OCI-LY3 (cell line): ENCODE measurements around the gene SPATS2.
"Not testable (repeated sequence)": the region's sequence is repeated elsewhere in the genome, so short reads cannot be mapped to it uniquely, and the experiment has no call there.

Experiments
- H2AFZ ChIP-seq: fragments of 200-600, 300-600 bp; shearing (Covaris generic); 2 replicates; pipeline ENCODE4 v1.6.0; 2014; ENCODE audit warnings: antibody characterized with exemption, low read depth, low read length
- H3K27ac ChIP-seq: fragments of 200-600, 300-600 bp; sonication (generic); 2 replicates; pipeline ENCODE4 v1.5.1; 2014; ENCODE audit warnings: mild to moderate bottlenecking, low read length, moderate library complexity, mixed read lengths
- H3K27me3 ChIP-seq: fragments of 200-600, 300-600 bp; sonication (generic); 2 replicates; pipeline ENCODE4 v1.6.1; 2014; ENCODE audit warnings: low read depth, low read length, mixed read lengths
- H3K36me3 ChIP-seq: fragments of 200-600, 300-600 bp; sonication (generic); replicated peaks from 2 replicates; pipeline ENCODE3; 2014; ENCODE audit warnings: low read depth, low read length, mixed read lengths
- H3K4me1 ChIP-seq: fragments of 300-600, 200-600 bp; sonication (generic); 2 replicates; pipeline ENCODE4 v1.6.1; 2014; ENCODE audit warnings: low read length, mixed read lengths
- H3K4me2 ChIP-seq: fragments of 200-600, 300-600 bp; sonication (generic); 2 replicates; pipeline ENCODE4 v1.6.1; 2014; ENCODE audit warnings: low read length, mixed read lengths
- H3K4me3 ChIP-seq: fragments of 300-600, 200-600 bp; sonication (generic); 2 replicates; pipeline ENCODE4 v1.5.1; 2014; ENCODE audit warnings: antibody characterized with exemption, mild to moderate bottlenecking, low read length, moderate library complexity
- H3K79me2 ChIP-seq: fragments of 300-600, 200-600 bp; shearing (Covaris generic); 2 replicates; pipeline ENCODE4 v1.6.1; 2014; ENCODE audit warnings: mild to moderate bottlenecking, low read length, mixed read lengths
- H3K9ac ChIP-seq: fragments of 300-600, 200-600 bp; shearing (Covaris generic); 2 replicates; pipeline ENCODE4 v1.6.0; 2014; ENCODE audit warnings: mild to moderate bottlenecking, low read length, moderate library complexity
- H3K9me3 ChIP-seq: fragments of 200-600, 300-600 bp; shearing (Covaris generic); 2 replicates; pipeline ENCODE4 v1.6.1; 2014; ENCODE audit warnings: low read length, mixed read lengths; ENCODE audit not compliant: insufficient read depth
- H4K20me1 ChIP-seq: fragments of 200-600, 300-600 bp; sonication (generic); 2 replicates; pipeline ENCODE4 v1.6.1; 2016; ENCODE audit warnings: low read length, mixed read lengths; ENCODE audit not compliant: insufficient read depth
- CTCF ChIP-seq: fragments of 200-600, 300-600 bp; sonication (generic); IDR thresholded peaks from 2 replicates; pipeline ENCODE4 v1.5.1; 2014; ENCODE audit warnings: antibody characterized with exemption, low read length, low read depth
- EZH2phosphoT487 ChIP-seq: fragments of 200-600 bp; shearing (Covaris generic); IDR thresholded peaks from 2 replicates; pipeline ENCODE4 v1.6.1; 2018; ENCODE audit warnings: antibody characterized with exemption, mixed run types, low read depth

SPATS2 gene

GRCh38 chr12:49527361-49528130, 160.3 kb downstream of the SPATS2 start:
- Histone ChIP-seq H2AFZ (no peak overlapping the region), H3K9me3 (no peaks in the 10 kb centered on the region), H3K4me2 (no peak overlapping the region), H4K20me1 (no peaks in the 10 kb centered on the region), H3K79me2 (no peaks in the 10 kb centered on the region), H3K27me3 (no peaks in the 10 kb centered on the region), H3K4me1 (peaks cover 2% of the 10 kb centered on the region; the same call in 1 of the 2 replicates), H3K27ac (no peak overlapping the region), H3K4me3 (no peak overlapping the region), H3K9ac (no peak overlapping the region), H3K36me3 (peaks cover 22% of the 10 kb centered on the region)
- TF ChIP-seq EZH2phosphoT487 (no peak), CTCF (no peak)

GRCh38 chr12:49529414-49529813, 162.2 kb downstream of the SPATS2 start:
- Histone ChIP-seq H3K79me2 (no peaks in the 10 kb centered on the region), H3K4me1 (peaks cover 2% of the 10 kb centered on the region; the same call in 1 of the 2 replicates), H2AFZ (no peak overlapping the region), H3K27me3 (no peaks in the 10 kb centered on the region), H3K4me2 (no peak overlapping the region), H3K4me3 (no peak overlapping the region), H3K36me3 (peaks cover 18% of the 10 kb centered on the region), H3K27ac (no peak overlapping the region), H3K9me3 (no peaks in the 10 kb centered on the region), H4K20me1 (no peaks in the 10 kb centered on the region), H3K9ac (no peak overlapping the region)
- TF ChIP-seq CTCF (no peak), EZH2phosphoT487 (no peak)

GRCh38 chr12:49531745-49532144, 164.5 kb downstream of the SPATS2 start:
- H3K9me3 ChIP-seq: no peaks in the 10 kb centered on the region
- H2AFZ ChIP-seq: no peak overlapping the region
- H3K79me2 ChIP-seq: no peaks in the 10 kb centered on the region
- no peak overlapping the region for H3K27ac ChIP-seq
- TF ChIP-seq EZH2phosphoT487: no peak
- no peak for TF ChIP-seq CTCF
- H3K4me2 ChIP-seq: no peak overlapping the region
- no peak overlapping the region for H3K4me3 ChIP-seq
- peaks cover 4% of the 10 kb centered on the region; the same call in 1 of the 2 replicates for H3K4me1 ChIP-seq
- no peak overlapping the region for H3K9ac ChIP-seq
- H3K36me3 ChIP-seq: no peaks in the 10 kb centered on the region
- no peaks in the 10 kb centered on the region for H4K20me1 ChIP-seq
- no peaks in the 10 kb centered on the region for H3K27me3 ChIP-seq

- H3K79me2 ChIP-seq: no peaks in the 10 kb centered on the region
- no peak overlapping the region for H3K4me2 ChIP-seq
- peaks cover 13% of the 10 kb centered on the region for H3K27me3 ChIP-seq
- no peak overlapping the region for H3K9ac ChIP-seq
- no peak overlapping the region for H3K27ac ChIP-seq
- H4K20me1 ChIP-seq: no peaks in the 10 kb centered on the region
- no peak overlapping the region for H2AFZ ChIP-seq
- peaks cover 13% of the 10 kb centered on the region; the same call in 1 of the 2 replicates for H3K4me1 ChIP-seq
- TF ChIP-seq EZH2phosphoT487 (no peak), CTCF (no peak)
- no peaks in the 10 kb centered on the region for H3K36me3 ChIP-seq
- H3K4me3 ChIP-seq: no peak overlapping the region
- H3K9me3 ChIP-seq: no peaks in the 10 kb centered on the region
These were observed 166.1 kb downstream of the SPATS2 start for GRCh38 chr12:49533331-49533730.

- H3K27me3 ChIP-seq: peaks cover 14% of the 10 kb centered on the region
- H3K27ac ChIP-seq, H2AFZ ChIP-seq, H3K9ac ChIP-seq, H3K36me3 ChIP-seq, H4K20me1 ChIP-seq, H3K9me3 ChIP-seq, H3K4me3 ChIP-seq, H3K79me2 ChIP-seq, H3K4me2 ChIP-seq: not testable (repeated sequence)
- H3K4me1 ChIP-seq: peaks cover 13% of the 10 kb centered on the region; the same call in 1 of the 2 replicates
These were observed 166.9 kb downstream of the SPATS2 start for GRCh38 chr12:49534122-49534521.
